OCI-LY3 (cell line): ENCODE data around the gene IL32.

Experiments used
- H2AFZ ChIP-seq: fragments of 200-600, 300-600 bp; shearing (Covaris generic); 2 replicates; pipeline ENCODE4 v1.6.0; 2014; ENCODE audit warnings: antibody characterized with exemption, low read depth, low read length
- H3K27ac ChIP-seq: fragments of 200-600, 300-600 bp; sonication (generic); 2 replicates; pipeline ENCODE4 v1.5.1; 2014; ENCODE audit warnings: mild to moderate bottlenecking, low read length, moderate library complexity, mixed read lengths
- H3K27me3 ChIP-seq: fragments of 200-600, 300-600 bp; sonication (generic); 2 replicates; pipeline ENCODE4 v1.6.1; 2014; ENCODE audit warnings: low read depth, low read length, mixed read lengths
- H3K36me3 ChIP-seq: fragments of 200-600, 300-600 bp; sonication (generic); replicated peaks from 2 replicates; pipeline ENCODE3; 2014; ENCODE audit warnings: low read depth, low read length, mixed read lengths
- H3K4me1 ChIP-seq: fragments of 300-600, 200-600 bp; sonication (generic); 2 replicates; pipeline ENCODE4 v1.6.1; 2014; ENCODE audit warnings: low read length, mixed read lengths
- H3K4me2 ChIP-seq: fragments of 200-600, 300-600 bp; sonication (generic); 2 replicates; pipeline ENCODE4 v1.6.1; 2014; ENCODE audit warnings: low read length, mixed read lengths
- H3K4me3 ChIP-seq: fragments of 300-600, 200-600 bp; sonication (generic); 2 replicates; pipeline ENCODE4 v1.5.1; 2014; ENCODE audit warnings: antibody characterized with exemption, mild to moderate bottlenecking, low read length, moderate library complexity
- H3K79me2 ChIP-seq: fragments of 300-600, 200-600 bp; shearing (Covaris generic); 2 replicates; pipeline ENCODE4 v1.6.1; 2014; ENCODE audit warnings: mild to moderate bottlenecking, low read length, mixed read lengths
- H3K9ac ChIP-seq: fragments of 300-600, 200-600 bp; shearing (Covaris generic); 2 replicates; pipeline ENCODE4 v1.6.0; 2014; ENCODE audit warnings: mild to moderate bottlenecking, low read length, moderate library complexity
- H3K9me3 ChIP-seq: fragments of 200-600, 300-600 bp; shearing (Covaris generic); 2 replicates; pipeline ENCODE4 v1.6.1; 2014; ENCODE audit warnings: low read length, mixed read lengths; ENCODE audit not compliant: insufficient read depth
- H4K20me1 ChIP-seq: fragments of 200-600, 300-600 bp; sonication (generic); 2 replicates; pipeline ENCODE4 v1.6.1; 2016; ENCODE audit warnings: low read length, mixed read lengths; ENCODE audit not compliant: insufficient read depth
- CTCF ChIP-seq: fragments of 200-600, 300-600 bp; sonication (generic); IDR thresholded peaks from 2 replicates; pipeline ENCODE4 v1.5.1; 2014; ENCODE audit warnings: antibody characterized with exemption, low read length, low read depth
- EZH2phosphoT487 ChIP-seq: fragments of 200-600 bp; shearing (Covaris generic); IDR thresholded peaks from 2 replicates; pipeline ENCODE4 v1.6.1; 2018; ENCODE audit warnings: antibody characterized with exemption, mixed run types, low read depth

IL32 gene

DNA sequence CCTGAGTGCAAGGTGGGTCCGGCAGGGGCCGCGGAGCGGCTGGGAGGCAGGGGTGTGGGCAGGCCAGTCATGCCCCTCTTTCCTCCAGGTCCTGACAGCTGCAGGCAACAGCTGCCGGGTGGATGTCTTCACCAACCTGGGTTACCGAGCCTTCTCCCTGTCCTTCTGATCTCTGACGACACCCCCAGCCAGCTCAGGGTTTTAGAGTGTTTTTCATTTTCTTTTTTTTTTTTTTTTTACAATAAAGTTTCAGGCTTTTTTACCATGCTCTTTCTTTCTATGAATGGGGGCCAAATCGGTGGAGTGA, 38.0 kb upstream of the IL32 start:
- Histone ChIP-seq H3K9ac (no peak overlapping the region), H3K4me1 (peaks cover 17% of the 10 kb centered on the region), H2AFZ (no peak overlapping the region), H3K79me2 (no peaks in the 10 kb centered on the region), H3K36me3 (peaks cover 9% of the 10 kb centered on the region), H4K20me1 (no peaks in the 10 kb centered on the region), H3K27ac (no peak overlapping the region), H3K4me2 (no peak overlapping the region), H3K9me3 (no peaks in the 10 kb centered on the region), H3K4me3 (no peak overlapping the region), H3K27me3 (no peaks in the 10 kb centered on the region)
- no peak for TF ChIP-seq CTCF
- TF ChIP-seq EZH2phosphoT487 = no peak

DNA sequence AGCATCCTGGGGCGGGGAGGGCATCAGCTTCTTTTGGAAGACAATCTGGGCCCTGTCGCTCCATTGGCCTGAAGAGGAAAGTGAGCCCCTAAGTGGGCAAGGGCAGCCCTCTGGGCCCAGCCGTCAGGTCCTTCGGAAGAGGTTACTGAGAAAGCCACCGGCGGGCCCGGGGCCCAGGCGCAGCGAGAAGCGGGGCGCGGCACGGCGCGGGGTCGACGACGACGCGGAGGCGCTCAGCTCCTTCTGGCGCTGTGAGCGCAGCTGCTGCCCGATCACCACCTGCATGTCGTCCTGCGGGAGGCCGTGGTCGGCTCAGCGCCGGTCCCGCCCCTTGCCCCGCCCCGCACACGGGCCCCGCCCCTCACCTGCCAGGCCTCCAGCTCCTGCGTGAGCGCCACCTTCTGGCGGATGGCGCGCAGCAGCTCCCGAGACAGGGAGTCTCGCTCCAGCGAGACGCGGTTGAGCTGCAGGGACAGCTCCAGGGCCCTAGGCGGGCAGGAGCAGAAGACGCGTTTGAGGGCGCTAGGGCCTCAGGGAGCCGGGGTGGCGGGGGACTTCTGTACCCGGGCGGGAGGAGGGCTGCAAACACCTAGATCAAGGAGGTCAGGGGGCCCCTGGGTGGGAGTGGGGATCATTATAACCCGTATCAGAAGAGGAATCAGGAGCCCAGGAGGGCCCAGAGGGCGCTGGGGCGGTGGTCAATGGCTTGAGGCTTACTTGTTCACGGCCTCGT, 37.3 kb upstream of the IL32 start:
- Histone ChIP-seq H3K27ac (no peak overlapping the region), H3K4me3 (0 out of 2 replicates have a peak overlapping the region, but pooled peaks have one; percentile 22), H4K20me1 (no peaks in the 10 kb centered on the region), H3K4me1 (peaks cover 19% of the 10 kb centered on the region), H2AFZ (no peak overlapping the region), H3K36me3 (peaks cover 9% of the 10 kb centered on the region), H3K9ac (no peak overlapping the region), H3K4me2 (peak overlapping the region; percentile 49), H3K79me2 (no peaks in the 10 kb centered on the region), H3K9me3 (no peaks in the 10 kb centered on the region), H3K27me3 (no peaks in the 10 kb centered on the region)
- no peak for TF ChIP-seq EZH2phosphoT487
- TF ChIP-seq CTCF = peak; percentile 60

DNA sequence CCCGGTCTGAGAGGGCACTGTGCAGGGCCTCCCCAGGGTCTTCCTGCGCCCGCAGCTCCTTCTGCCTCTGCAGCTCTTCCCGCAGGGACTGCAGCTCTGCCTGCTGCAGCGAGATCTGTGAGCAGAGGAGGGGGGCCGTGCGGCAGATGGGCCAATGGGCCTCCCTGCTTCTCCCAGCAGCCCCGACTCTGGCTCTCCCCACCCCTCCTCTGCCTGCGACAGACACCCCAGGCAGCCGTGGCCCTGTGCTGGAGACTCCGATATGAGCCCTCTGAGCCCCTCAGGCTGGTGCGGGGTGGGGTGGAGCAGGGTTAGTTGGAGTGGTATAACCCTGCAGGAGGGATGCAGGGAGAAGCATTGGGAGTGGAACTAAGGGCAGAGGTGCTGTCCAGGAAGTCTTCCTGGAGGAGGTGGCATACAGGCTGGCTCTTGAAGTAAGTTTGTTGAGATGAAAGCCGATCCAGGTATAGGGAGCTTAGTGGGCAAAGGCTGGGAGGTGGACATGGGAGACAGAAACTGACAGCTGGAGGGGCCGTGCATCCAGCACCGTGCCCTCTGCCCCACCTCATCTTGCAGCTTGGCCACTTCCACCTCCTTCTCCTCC, 36.6 kb upstream of the IL32 start:
- peaks cover 21% of the 10 kb centered on the region for H3K4me1 ChIP-seq
- no peak overlapping the region for H3K4me3 ChIP-seq
- no peak overlapping the region for H3K9ac ChIP-seq
- no peaks in the 10 kb centered on the region for H3K9me3 ChIP-seq
- no peaks in the 10 kb centered on the region for H4K20me1 ChIP-seq
- H3K27me3 ChIP-seq = peaks cover 3% of the 10 kb centered on the region; the same call in 1 of the 2 replicates
- H2AFZ ChIP-seq = no peak overlapping the region
- no peaks in the 10 kb centered on the region for H3K79me2 ChIP-seq
- H3K36me3 ChIP-seq = peaks cover 9% of the 10 kb centered on the region
- TF ChIP-seq EZH2phosphoT487 (no peak), CTCF (no peak)
- H3K27ac ChIP-seq = no peak overlapping the region
- no peak overlapping the region for H3K4me2 ChIP-seq

- no peak overlapping the region for H3K9ac ChIP-seq
- H3K27me3 ChIP-seq = peaks cover 6% of the 10 kb centered on the region
- H3K4me1 ChIP-seq = peaks cover 21% of the 10 kb centered on the region
- no peaks in the 10 kb centered on the region for H3K79me2 ChIP-seq
- no peaks in the 10 kb centered on the region for H4K20me1 ChIP-seq
- TF ChIP-seq EZH2phosphoT487 = no peak
- TF ChIP-seq CTCF = no peak
- no peak overlapping the region for H2AFZ ChIP-seq
- H3K4me3 ChIP-seq = no peak overlapping the region
- H3K9me3 ChIP-seq = no peaks in the 10 kb centered on the region
- H3K27ac ChIP-seq = no peak overlapping the region
- no peak overlapping the region for H3K4me2 ChIP-seq
- peaks cover 9% of the 10 kb centered on the region for H3K36me3 ChIP-seq
These were observed 35.8 kb upstream of the IL32 start for GRCh38 chr16:3029491-3030221.
